ENCODE results near the gene PPFIA2. TPM values are rescaled to one million over a fixed set of nuclear protein-coding genes. Genes with fewer than 3 reads are reported as not detected.

PPFIA2 gene
- total RNA-seq, 2 experiments from 2014 or later: not detected

DNA sequence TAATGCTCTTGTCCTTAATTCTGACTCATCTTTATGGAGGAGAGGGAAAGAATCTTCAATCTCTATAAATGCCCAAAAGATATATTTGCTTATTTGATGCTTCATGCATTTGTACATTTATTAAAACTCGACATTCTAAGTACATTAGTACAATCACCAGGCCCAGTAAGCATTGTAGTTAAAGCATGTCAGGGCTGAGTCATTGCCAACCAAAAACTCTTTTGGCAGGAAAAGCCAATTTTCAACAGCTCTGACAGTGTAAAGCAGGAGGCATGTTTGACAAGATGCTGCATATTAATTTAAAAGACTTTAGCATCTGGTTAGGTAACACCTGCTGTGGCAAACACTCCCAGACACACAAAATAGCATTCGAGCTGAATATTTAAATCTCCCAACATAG, 290.9 kb downstream of the PPFIA2 start:
- DNase-seq: no peak
- ChIA-PET POLR2A (no interaction called here), CTCF (no interaction called here)
- H3K4me3 Mint-ChIP-seq: no peak overlapping the region
- no peak for ATAC-seq
- no peaks in the 10 kb centered on the region for H3K36me3 Mint-ChIP-seq (ENCODE audit: low read depth)
- H3K27ac Mint-ChIP-seq: no peak overlapping the region
- H3K9me3 Mint-ChIP-seq (ENCODE audit: insufficient read depth): no peaks in the 10 kb centered on the region
- H3K4me1 Mint-ChIP-seq (ENCODE audit: low read depth): no peaks in the 10 kb centered on the region
- no peaks in the 10 kb centered on the region for H3K27me3 Mint-ChIP-seq (ENCODE audit: low read depth)

DNA sequence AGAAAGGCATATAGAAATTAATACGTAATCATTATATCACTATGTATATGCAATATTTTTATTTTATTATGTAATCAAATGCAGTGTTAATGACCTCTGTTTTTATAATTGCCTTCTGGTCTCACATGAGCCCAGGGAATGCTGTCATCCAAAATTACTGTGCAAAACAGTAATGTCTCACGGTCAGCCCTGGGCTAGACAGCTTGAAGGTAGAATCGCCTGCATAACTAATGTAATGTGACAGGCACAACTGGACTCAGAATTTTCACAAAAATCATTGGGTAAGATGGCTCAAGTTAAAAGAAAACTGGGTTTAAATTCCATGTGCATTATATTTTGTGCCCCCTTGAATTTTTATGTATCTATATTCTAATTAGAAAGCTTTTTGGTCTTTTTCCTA, 293.3 kb downstream of the PPFIA2 start:
- no peaks in the 10 kb centered on the region for H3K36me3 Mint-ChIP-seq (ENCODE audit: low read depth)
- no peaks in the 10 kb centered on the region for H3K4me1 Mint-ChIP-seq (ENCODE audit: low read depth)
- CTCF ChIA-PET: no interaction called here
- H3K27ac Mint-ChIP-seq: no peak overlapping the region
- DNase-seq (no peak), ATAC-seq (no peak)
- H3K4me3 Mint-ChIP-seq: no peak overlapping the region
- no peaks in the 10 kb centered on the region for H3K27me3 Mint-ChIP-seq (ENCODE audit: low read depth)
- no peaks in the 10 kb centered on the region for H3K9me3 Mint-ChIP-seq (ENCODE audit: insufficient read depth)
- POLR2A ChIA-PET: no interaction called here

DNA sequence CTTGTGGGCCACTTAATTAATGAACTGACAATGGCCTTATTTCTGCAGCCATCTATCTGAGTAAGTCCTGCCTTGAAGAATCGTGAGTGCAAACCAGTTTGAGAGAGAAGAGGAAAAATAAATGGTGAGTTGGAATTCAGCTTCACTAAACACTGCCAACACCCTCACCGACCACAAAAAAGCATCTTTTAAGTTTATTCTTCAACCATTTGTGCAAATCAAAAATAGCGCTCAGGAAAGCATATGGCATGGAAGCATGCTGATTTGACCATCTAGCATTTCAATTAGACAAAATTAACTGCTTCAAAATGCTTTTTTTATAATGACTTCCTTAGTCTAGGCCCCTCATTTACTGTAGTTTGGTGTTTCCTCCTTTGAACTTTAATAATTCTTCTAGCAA, 294.0 kb downstream of the PPFIA2 start:
- POLR2A ChIA-PET: no interaction called here
- DNase-seq: no peak
- H3K4me1 Mint-ChIP-seq (ENCODE audit: low read depth): no peaks in the 10 kb centered on the region
- H3K9me3 Mint-ChIP-seq (ENCODE audit: insufficient read depth): no peaks in the 10 kb centered on the region
- H3K36me3 Mint-ChIP-seq (ENCODE audit: low read depth): no peaks in the 10 kb centered on the region
- H3K4me3 Mint-ChIP-seq: no peak overlapping the region
- CTCF ChIA-PET: no interaction called here
- ATAC-seq: no peak
- H3K27me3 Mint-ChIP-seq (ENCODE audit: low read depth): no peaks in the 10 kb centered on the region
- H3K27ac Mint-ChIP-seq: no peak overlapping the region

DNA sequence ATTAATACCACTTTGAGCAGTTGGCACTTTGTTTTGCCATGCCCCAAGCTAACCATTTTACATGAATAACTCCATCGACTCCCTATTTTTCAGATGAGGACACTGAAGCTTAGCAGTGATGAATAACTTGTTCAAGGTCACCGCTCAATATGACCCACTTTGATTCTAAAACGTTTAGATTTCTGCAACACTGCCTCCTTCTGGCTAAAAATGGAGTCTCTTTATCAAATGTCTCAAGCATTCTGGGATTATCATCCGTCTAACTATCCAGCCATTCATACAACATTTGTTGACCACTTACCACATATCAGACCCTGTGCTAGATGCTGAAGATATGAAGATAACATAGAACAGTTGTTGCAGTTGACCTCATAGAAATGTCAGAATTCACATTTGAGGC, 298.0 kb downstream of the PPFIA2 start:
- H3K9me3 Mint-ChIP-seq (ENCODE audit: insufficient read depth): no peaks in the 10 kb centered on the region
- ATAC-seq: no peak
- no peaks in the 10 kb centered on the region for H3K27me3 Mint-ChIP-seq (ENCODE audit: low read depth)
- ChIA-PET POLR2A (no interaction called here), CTCF (no interaction called here)
- no peak overlapping the region for H3K27ac Mint-ChIP-seq
- DNase-seq: no peak
- H3K4me3 Mint-ChIP-seq: no peak overlapping the region
- H3K4me1 Mint-ChIP-seq (ENCODE audit: low read depth): no peaks in the 10 kb centered on the region
- no peaks in the 10 kb centered on the region for H3K36me3 Mint-ChIP-seq (ENCODE audit: low read depth)

DNA sequence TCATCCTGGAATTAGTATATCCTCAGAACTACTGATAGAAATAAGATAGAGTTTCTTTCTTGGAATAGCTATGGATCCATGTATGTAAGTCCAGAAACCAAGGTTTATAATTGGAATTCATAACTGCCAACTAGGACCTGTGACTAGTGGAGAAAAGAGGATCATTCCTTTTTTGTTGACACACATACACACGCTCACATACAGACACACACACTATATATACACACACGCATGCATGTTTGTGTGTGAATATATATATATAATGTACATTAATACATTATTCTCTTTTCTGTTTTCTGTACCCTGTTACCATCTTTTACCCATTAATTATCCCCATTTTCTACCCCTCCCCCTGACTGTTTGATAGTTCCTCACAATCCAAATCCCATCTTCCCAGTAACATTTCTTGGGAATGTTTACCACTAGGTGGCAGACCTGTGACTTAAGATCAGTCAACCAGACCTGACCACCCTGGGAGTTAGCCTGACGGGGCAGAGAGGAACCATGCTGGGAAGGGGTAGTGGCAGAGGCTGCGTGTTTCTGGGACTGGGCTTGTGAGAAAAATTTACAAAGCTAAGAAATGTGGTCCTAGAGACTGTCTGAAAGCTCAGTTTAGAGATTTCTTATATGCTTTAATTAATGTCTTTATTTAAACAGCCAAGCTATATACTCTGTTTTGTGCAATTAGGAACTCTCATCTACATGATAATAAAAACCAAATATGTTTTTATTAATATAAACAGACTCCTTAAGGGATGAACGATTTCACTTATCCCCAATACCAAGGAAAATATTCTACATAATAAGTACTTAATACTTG, 308.0 kb downstream of the PPFIA2 start:
- DNase-seq (no peak), ATAC-seq (no peak)
- Mint-ChIP-seq H3K27ac (no peak overlapping the region), H3K36me3 (ENCODE audit: low read depth) (no peaks in the 10 kb centered on the region), H3K27me3 (ENCODE audit: low read depth) (no peaks in the 10 kb centered on the region), H3K4me1 (ENCODE audit: low read depth) (no peaks in the 10 kb centered on the region), H3K9me3 (ENCODE audit: insufficient read depth) (no peaks in the 10 kb centered on the region), H3K4me3 (no peak overlapping the region)
- POLR2A ChIA-PET: no interaction called here
- CTCF ChIA-PET: interaction anchor here (1.5 kb wide), 1 partner anchor 9 kb away, joined by 3 read pairs; no protein-coding TSS in a partner anchor

DNA sequence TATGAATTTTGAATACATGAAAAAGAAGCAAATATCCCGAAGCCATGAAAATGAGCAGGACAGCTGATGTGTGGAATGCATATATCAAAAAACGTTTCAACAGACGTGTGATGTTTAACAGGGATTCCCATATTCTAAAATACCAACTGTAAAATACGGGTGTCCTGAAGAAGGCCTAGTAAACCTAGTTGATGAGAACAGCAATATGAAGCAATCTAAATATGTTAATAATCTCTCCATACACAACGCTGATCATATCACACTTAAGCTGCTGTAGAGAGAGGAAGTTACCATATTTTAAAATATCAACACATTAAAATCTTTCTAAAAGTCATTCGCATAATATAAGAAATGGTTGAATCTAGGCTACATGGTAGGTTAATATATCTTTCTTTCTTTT, 317.5 kb downstream of the PPFIA2 start:
- CTCF ChIA-PET: interaction anchor here (1.0 kb wide), 1 partner anchor 9 kb away, joined by 3 read pairs; no protein-coding TSS in a partner anchor
- no peaks in the 10 kb centered on the region for H3K9me3 Mint-ChIP-seq (ENCODE audit: insufficient read depth)
- H3K27me3 Mint-ChIP-seq (ENCODE audit: low read depth): no peaks in the 10 kb centered on the region
- no peak for ATAC-seq
- POLR2A ChIA-PET: no interaction called here
- no peak overlapping the region for H3K4me3 Mint-ChIP-seq
- no peaks in the 10 kb centered on the region for H3K4me1 Mint-ChIP-seq (ENCODE audit: low read depth)
- H3K36me3 Mint-ChIP-seq (ENCODE audit: low read depth): no peaks in the 10 kb centered on the region
- H3K27ac Mint-ChIP-seq: no peak overlapping the region
- no peak for DNase-seq

DNA sequence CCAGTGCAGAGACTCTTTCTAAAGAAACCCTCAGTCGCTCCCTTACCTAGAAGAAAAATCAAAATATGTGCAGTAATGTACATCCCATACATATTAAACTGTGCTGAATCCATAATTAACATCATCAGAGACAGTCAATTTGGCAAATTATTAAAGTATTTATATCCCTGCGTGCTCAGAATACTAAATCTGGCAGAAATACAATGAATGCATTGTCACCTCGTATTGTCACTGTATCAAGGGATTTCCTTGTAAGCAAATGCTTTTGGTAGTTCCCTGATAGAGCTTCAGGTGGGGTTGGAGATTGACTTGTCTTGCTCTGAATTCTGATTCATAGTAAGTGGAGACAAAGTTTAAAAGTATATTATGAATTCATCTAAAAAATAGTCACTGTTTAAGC, 319.1 kb downstream of the PPFIA2 start:
- POLR2A ChIA-PET: no interaction called here

DNA sequence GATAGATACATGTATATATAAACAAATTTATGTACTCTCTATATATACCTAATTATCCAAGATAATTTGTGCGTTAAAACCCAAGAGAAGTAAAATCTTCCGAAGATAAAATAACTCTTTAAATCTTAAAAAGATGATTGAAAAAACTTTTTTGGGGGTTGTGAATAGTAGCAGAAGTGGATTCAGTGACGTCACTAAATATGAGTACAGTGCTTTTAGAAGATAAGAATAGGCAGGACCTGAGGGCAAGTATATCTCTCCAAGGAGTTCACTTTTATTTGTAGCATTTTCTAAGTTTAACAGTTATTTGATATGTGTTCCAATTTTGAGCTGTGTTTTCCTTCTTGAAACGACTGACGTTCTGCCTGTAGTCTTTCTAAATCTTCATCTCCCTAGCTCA, 319.8 kb downstream of the PPFIA2 start:
- ChIA-PET POLR2A (no interaction called here), CTCF (no interaction called here)
- Mint-ChIP-seq H3K9me3 (ENCODE audit: insufficient read depth) (no peaks in the 10 kb centered on the region), H3K4me3 (no peak overlapping the region), H3K36me3 (ENCODE audit: low read depth) (no peaks in the 10 kb centered on the region), H3K27me3 (ENCODE audit: low read depth) (no peaks in the 10 kb centered on the region), H3K4me1 (ENCODE audit: low read depth) (no peaks in the 10 kb centered on the region), H3K27ac (no peak overlapping the region)
- DNase-seq (no peak), ATAC-seq (no peak)

More for the DNA sequence above, 319.1 kb downstream of the PPFIA2 start:
- Mint-ChIP-seq H3K27me3 (ENCODE audit: low read depth) (no peaks in the 10 kb centered on the region), H3K36me3 (ENCODE audit: low read depth) (no peaks in the 10 kb centered on the region), H3K4me1 (ENCODE audit: low read depth) (no peaks in the 10 kb centered on the region), H3K27ac (no peak overlapping the region), H3K9me3 (ENCODE audit: insufficient read depth) (no peaks in the 10 kb centered on the region), H3K4me3 (no peak overlapping the region)
- CTCF ChIA-PET: no interaction called here
- ATAC-seq: no peak
- DNase-seq: no peak

DNA sequence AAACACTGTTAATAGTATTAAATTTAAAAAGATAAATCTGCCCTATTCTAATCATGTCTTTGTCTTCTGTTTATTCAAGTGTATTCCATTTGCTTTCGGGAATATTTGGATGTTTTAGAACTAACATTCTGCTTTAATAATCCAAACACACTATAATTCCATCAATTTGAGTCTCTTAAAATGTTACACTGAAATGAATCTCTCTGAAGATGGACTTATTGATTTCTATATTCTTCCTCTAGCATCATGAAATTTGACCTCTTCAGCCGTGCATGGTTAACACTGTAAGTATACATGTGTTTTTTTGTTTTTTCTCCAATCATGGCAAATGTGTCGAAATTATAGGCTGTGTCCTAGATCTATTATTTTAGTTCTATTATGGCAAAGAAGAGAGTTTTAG, 342.1 kb downstream of the PPFIA2 start:
- POLR2A ChIA-PET: no interaction called here
- CTCF ChIA-PET: no interaction called here
- H3K27me3 Mint-ChIP-seq (ENCODE audit: low read depth): no peaks in the 10 kb centered on the region
- no peak overlapping the region for H3K27ac Mint-ChIP-seq
- ATAC-seq (no peak), DNase-seq (no peak)
- peaks cover 11% of the 10 kb centered on the region for H3K9me3 Mint-ChIP-seq (ENCODE audit: insufficient read depth)
- no peak overlapping the region for H3K4me3 Mint-ChIP-seq
- no peaks in the 10 kb centered on the region for H3K4me1 Mint-ChIP-seq (ENCODE audit: low read depth)
- H3K36me3 Mint-ChIP-seq (ENCODE audit: low read depth): no peaks in the 10 kb centered on the region

DNA sequence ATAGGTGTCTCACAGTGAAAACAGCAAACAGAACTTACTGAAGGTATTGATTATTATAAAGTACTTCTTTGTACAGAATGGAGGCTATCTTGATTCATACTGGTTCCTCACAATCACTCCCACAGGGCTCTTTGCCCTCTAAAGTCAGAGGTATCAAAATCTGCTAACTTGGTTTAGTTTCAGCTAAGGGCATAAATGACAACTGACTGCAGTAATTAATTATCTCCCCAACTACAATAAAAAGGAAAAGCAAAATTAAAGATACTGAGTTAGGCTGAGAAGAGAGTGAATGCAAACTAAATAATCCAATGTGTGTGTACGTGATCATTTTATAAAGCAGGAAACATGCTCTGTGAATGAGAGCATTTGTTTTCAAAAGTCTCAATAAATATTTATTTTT, 342.6 kb downstream of the PPFIA2 start:
- ATAC-seq (no peak), DNase-seq (no peak)
- ChIA-PET POLR2A (no interaction called here), CTCF (no interaction called here)
- Mint-ChIP-seq H3K4me3 (no peak overlapping the region), H3K36me3 (ENCODE audit: low read depth) (no peaks in the 10 kb centered on the region), H3K27me3 (ENCODE audit: low read depth) (no peaks in the 10 kb centered on the region), H3K27ac (no peak overlapping the region), H3K9me3 (ENCODE audit: insufficient read depth) (peaks cover 11% of the 10 kb centered on the region), H3K4me1 (ENCODE audit: low read depth) (no peaks in the 10 kb centered on the region)

DNA sequence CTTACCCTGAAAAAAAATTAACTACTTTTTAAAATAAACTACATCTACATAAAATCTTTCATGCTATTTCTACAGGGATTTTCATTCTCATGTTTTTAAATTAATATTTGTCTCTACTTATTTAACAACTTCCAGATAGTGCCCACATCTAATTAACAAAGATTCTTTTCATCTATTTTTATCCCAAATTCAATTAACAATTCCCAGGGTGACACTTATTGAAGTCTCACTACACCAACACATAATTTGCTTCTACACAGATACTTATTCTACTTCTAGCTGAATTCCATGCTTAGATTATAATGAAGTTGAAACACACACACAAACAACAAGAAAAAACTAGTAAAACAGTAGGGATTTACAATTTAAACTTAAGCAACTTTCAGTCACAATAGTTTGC, 344.7 kb downstream of the PPFIA2 start:
- H3K36me3 Mint-ChIP-seq (ENCODE audit: low read depth): no peaks in the 10 kb centered on the region
- no peak overlapping the region for H3K4me3 Mint-ChIP-seq
- H3K27ac Mint-ChIP-seq: no peak overlapping the region
- H3K9me3 Mint-ChIP-seq (ENCODE audit: insufficient read depth): no peaks in the 10 kb centered on the region
- no peak for DNase-seq
- H3K27me3 Mint-ChIP-seq (ENCODE audit: low read depth): no peaks in the 10 kb centered on the region
- ATAC-seq: no peak
- H3K4me1 Mint-ChIP-seq (ENCODE audit: low read depth): no peaks in the 10 kb centered on the region
- ChIA-PET POLR2A (no interaction called here), CTCF (no interaction called here)

DNA sequence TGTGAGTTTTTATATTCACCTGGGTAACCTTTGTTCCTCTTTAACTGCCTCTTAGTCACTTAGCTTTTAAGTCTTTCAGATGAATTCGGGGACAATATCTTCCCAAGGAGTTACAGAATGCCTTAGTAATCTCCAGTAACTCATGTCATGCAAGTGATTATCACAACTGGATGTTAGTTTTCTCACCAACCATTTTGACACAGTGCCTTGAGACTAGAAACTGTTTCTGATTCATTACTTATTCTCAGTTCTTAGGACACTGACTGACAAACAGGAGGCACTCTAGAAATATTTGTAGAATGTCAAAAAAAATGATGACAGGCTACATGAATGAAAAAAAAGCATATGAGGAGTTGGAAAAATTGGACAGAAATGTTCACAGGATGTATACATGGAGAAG, 346.2 kb downstream of the PPFIA2 start:
- no peak for DNase-seq
- Mint-ChIP-seq H3K27ac (no peak overlapping the region), H3K9me3 (ENCODE audit: insufficient read depth) (no peaks in the 10 kb centered on the region), H3K36me3 (ENCODE audit: low read depth) (no peaks in the 10 kb centered on the region), H3K4me3 (no peak overlapping the region), H3K27me3 (ENCODE audit: low read depth) (no peaks in the 10 kb centered on the region), H3K4me1 (ENCODE audit: low read depth) (no peaks in the 10 kb centered on the region)
- ChIA-PET CTCF (no interaction called here), POLR2A (no interaction called here)
- ATAC-seq: no peak

DNA sequence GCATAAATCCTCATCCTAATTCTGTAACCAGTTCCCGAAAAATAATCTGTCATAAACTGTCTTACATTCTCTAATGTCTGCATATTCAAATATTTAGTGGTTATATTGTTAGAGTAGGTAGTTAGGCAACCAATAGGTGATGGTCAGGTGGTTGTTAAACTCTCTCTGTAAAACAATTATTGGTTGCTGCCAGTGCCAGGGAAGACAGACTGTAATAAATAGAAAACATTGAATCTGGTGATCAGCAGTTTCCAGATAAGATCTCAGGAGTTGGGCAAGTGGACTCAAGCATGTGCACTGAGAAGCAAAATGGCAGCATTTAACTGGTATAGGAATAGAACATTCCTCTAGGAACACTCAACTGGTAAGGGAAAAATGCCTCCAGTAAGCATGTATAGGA, 355.8 kb downstream of the PPFIA2 start:
- CTCF ChIA-PET: no interaction called here
- Mint-ChIP-seq H3K27me3 (ENCODE audit: low read depth) (no peaks in the 10 kb centered on the region), H3K36me3 (ENCODE audit: low read depth) (no peaks in the 10 kb centered on the region), H3K4me1 (ENCODE audit: low read depth) (no peaks in the 10 kb centered on the region), H3K4me3 (no peak overlapping the region), H3K27ac (no peak overlapping the region), H3K9me3 (ENCODE audit: insufficient read depth) (no peaks in the 10 kb centered on the region)
- POLR2A ChIA-PET: no interaction called here
- ATAC-seq (no peak), DNase-seq (no peak)

Measured in activated CD8-positive, alpha-beta T cell treated with anti-CD3 and anti-CD28 coated beads, Interleukin-2, amount 10 ng/mL, durations not matched to agents 7 days and 5 days (primary cell).